ENCODE data around the gene BBS7.

Gene BBS7

DNA sequence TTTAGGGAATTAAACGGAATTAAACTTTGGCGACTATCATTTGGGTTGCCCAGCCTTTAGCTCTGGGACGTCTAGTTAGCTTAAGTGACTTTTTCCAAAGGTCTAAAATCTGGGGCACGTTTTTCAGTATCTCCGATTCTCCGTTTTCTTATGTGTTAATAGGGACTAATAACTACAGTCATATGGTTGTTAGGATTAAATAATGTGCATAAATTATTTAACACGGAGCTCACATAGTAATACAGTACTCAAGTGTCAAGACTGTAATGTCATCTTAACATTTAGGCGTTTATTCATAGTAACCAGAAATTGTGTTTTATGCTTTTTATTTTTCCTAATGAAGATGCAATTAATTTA, 46.1 kb downstream of the BBS7 start:
- DNase-seq, result no peak

GRCh38 chr4:121823505-121824170, 46.6 kb downstream of the BBS7 start, which contains the start of gene CCNA2:
TSS of gene CCNA2 (minus strand) at chr4:121823883. CDS start at chr4:121823628, 255 bp downstream.
- DNase-seq, result peak; percentile 93

DNA sequence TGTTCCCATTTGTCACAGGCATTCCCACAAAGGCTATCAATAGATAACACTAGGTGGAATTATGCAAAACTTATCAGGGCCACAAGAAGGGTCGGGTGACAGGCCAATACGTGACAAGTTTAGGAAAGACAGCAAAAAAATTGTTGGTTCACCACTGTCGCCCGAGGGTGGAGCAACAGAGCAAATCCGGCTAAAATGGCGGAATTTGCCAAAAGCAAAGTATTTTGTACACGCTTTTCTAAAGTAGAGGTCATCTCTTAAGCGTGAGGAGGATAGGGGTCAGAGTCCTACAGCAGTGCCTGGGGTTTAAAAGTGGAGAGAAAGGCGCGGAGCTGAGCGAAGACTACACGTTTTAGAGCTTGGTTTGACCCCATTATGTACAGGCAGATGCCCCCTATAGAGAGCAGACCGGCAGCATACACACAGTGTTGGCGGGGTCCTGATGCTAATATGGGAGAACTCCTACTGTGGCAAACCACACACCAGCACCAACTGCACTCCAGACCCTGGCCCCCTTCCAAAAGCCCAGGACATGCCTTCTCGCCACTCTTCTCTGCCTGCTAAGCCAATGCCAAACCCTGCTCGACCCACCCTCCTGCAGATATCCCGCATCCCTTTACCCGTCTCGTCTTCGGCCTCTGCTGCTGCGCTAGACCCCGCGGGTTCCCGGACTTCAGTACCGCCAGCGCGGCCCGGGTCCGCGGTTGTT, 47.3 kb downstream of the BBS7 start:
- DNase-seq, result peak; percentile 10

DNA sequence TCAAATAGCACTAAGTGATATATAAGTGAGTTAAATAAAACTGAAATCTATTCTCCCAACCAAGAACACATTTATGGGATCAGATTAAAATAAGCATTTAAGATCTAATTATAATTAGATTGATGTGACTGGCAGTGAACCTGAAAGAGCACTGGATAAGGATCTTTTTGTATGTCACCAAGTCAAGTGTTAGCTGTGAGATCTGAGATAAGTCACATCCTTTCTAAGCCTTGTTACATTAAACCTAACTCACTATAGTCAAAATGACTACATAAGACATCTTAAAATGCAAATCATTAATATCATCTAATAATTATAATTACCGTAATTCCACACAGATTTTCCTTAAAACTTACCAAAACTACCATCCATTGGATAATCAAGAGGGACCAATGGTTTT, 48.2 kb downstream of the BBS7 start:
- no peak for DNase-seq

GRCh38 chr4:121819216-121819965, 50.9 kb downstream of the BBS7 start:
- no peak for DNase-seq

DNA sequence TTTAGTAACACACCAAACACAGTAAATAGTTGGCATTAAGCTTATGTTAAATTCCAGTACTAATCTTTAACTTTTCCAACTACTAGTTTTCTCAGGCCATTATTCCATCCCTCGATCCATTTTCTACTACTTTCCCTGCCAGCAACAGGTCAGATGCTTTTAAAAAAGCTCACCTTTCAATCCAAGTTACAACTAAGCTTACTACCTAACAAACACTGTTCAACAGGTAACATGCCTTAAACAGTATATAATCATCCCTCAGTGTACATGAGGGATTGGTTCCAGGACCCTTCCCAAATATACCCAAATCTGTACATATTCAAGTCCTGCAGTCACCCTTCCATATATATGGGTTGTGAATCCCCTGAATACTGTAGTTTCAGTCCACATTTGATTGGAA, 52.1 kb downstream of the BBS7 start:
- no peak for DNase-seq

DNA sequence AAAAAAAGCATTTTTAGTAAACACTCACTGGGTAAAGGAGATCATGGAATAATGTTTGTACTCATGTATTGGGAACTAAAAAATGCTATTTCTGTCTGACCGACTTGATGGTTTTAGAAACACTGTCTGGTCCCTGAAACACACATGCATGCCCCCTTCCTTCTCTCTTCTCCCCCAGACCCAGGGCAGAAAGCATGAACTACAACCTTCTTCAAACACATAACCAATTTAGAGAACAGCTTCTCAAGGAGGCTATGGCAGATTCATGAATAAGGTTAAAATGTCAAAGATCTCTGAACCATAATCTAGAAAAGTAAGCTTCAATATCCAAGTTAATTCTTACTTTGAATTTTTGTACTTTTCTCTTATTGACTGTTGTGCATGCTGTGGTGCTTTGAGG, 52.6 kb downstream of the BBS7 start:
- DNase-seq, result no peak

- DNase-seq, result no peak
Observed at GRCh38 chr4:121817006-121817405, 53.3 kb downstream of the BBS7 start.

GRCh38 chr4:121814756-121815155, 55.5 kb downstream of the BBS7 start:
- DNase-seq, result no peak

DNA sequence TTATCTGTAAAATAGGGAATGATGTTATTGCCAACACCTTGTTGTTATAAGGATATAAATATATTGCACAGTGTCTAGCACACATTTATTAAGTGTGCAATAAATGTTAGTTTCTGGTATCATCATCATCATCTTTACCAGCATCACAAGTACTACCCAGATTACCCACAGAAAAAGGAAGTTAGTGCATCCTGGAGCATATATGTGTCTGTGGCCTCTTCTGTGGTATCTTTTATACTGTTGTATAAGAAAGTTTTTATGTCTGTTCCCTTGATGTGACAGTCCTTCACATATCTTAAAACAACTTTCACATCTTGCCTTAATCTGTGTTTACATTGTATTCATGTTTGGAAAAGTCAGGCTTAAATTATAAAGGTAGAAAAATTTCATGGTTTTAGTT, 59.2 kb downstream of the BBS7 start:
- no peak for DNase-seq

GRCh38 chr4:121806411-121806810, 63.9 kb downstream of the BBS7 start:
- no peak for DNase-seq

- DNase-seq, result no peak
Observed at GRCh38 chr4:121801715-121802075, 68.6 kb downstream of the BBS7 start.

DNA sequence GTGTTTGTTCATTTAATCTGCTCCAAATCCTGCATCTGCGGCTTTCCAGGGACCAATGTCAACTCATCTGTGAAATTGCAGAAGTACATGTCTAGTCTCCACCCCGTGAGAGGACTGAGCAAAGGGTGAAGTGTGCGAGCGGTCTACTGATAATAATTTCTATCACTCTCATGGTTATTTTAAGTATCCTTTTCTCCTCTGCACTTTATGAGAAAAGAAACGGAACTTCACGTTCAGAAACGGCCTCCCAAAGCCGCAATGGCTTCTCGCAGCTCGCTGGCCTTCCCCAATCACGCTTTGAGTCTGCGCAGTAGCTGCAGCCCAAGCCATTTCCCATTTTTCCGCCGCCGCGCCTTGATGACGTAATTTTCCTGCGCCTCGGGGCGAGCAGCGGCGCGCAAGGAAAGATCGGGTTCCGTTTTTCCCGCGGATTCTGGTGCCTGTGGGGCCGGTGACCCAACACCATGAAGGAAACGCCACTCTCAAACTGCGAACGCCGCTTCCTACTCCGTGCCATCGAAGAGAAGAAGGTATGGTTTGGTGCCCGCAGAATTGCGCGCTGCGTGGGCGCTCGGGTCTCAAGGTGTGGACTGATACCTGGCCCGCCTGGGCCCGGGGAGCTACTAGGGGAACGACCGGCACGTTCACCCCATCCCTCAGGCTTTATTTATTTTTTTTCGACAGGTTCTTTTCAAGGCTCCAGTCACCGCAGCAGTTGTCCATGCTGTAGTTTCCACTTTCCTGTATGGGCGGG, 69.1 kb downstream of the BBS7 start, which contains the start of gene EXOSC9:
Gene EXOSC9, plus strand, starts transcription at position 363 of the 754 bp plus-strand sequence. Its CDS starts 102 bp downstream, at position 465.
- DNase-seq, result peak; percentile 96

- DNase-seq, result no peak
Observed at GRCh38 chr4:121800638-121800960, 69.7 kb downstream of the BBS7 start.

DNA sequence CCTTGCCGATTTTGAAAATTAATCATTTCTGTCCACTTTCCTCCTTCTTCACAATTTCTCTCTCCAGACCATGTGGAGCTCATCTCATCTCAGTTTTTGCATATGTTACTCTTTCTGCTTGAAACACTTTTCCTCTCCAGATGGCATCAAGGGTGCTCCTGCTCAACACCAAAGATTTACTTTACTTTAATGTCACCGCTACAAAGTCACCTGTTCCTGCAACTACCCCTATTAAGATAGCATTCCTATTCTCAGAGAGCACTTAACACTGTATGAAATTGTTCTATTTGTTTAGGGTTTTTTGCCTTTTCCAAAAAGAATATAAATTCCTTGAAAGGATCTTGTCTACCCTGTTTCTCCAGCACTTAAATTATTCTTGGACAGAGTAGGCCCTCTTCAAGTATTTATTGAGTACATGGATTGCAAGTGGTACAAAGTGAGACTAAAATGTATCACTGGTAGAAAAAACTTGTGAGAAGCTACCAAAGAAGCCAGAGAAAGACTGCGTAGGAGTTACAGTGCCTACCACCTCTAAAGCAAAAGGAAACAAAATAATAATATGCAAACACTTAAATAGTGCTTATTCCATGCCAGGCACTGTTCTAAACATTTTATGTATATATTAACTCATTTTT, 70.3 kb downstream of the BBS7 start:
- DNase-seq, result no peak

DNA sequence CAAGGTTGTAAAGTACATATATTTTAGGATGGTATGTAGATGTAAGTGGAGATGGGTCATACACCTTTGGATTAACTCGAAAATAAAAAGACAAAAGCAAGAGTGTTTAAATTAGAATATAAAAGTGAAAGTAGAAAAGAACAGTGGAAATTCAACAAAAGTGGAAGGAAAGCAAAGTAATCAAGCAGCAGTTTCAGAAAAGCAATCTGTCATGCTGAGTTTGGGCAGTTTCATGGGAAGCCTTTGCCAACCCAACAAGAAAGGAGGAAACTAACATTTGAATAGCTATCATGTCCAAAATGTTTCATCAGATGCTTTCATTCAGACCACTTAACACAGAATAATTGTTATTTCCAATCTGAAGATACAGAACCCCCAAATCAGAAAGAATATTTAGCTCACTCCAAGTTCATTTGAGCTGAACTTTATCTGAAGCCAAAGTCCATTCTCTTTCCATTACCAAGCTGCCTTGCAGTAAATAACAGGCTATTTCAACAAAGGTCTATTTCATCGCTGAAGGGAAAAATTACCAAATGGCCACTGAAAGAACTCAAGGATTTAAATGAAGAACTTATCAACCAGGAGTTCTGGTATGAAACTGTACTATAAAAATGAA, 71.0 kb downstream of the BBS7 start:
- no peak for DNase-seq

DNA sequence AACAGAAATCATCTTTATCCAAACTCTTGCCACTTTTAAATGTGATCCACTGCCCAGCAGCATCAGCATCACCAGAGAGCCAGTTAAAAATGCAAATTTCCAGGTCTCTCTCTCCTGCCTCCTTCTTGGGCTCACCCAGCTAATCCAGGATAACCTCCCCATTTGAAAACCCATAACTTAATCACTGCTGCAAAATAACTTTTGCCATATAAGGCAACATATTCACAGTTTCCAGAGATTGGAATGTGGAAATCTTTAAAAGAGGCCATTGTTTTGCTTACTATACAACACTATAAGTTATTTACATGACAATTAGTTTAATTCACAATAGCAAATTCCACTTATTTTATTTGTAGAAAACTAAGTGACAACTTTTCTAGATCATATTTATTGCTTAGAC, 74.0 kb downstream of the BBS7 start:
- no peak for DNase-seq

- no peak for DNase-seq
Observed at GRCh38 chr4:121794505-121795188, 75.6 kb downstream of the BBS7 start.

GRCh38 chr4:121792966-121793365, 77.3 kb downstream of the BBS7 start:
- no peak for DNase-seq

DNA sequence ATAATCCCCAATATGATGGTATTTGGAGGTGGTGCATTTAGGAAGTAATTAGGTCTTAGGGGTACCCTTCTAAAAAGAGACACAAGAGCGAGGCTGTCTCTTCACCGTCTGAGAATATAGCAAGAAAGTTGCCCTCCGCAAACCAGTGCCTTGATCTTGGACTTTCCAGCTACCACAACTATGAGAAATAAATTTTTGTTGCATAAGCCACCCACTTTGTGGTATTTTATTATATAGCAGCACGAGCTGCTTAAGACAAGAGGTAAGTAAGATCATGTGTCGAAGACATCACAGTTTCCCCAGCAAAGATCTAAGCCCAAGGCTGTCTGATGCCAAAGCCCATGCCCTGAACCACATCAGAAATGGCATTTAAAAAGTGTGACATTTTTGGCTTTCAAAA, 78.8 kb downstream of the BBS7 start:
- DNase-seq, result no peak

DNA sequence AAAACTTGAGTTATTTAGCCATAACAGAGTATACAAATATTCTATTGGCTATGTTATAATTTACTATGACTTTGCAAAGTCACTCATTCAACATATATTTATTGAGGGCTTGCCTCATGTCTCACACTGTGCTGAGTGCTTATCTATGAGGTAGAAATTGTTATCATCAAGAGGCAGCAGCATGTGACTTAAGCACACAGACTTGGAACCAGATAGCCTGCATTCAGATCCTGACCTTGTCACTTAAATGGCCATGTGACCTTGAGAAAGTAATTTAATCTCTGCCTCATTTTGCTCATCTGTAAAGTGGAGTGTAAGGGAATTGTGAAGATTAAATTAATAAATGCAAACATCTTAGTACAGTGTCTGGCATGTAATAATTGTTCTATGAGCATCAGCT, 79.3 kb downstream of the BBS7 start:
- no peak for DNase-seq
